Activated CD4-positive, alpha-beta T cell treated with anti-CD3 and anti-CD28 coated beads for 1 hour (primary cell): Measurements from ENCODE around the gene RNASE8.

Experiments used
- DNase-seq: peaks from one replicate; pipeline ENCODE4 v3.0.0-alpha.2; 2020

The RNASE8 gene

GRCh38 chr14:21093769-21094681 is 36.4 kb downstream of the RNASE8 start:
- no peak for DNase-seq

- DNase-seq: no peak
Observed at GRCh38 chr14:21095430-21096205, 38.0 kb downstream of the RNASE8 start.

GRCh38 chr14:21096438-21096837 is 38.8 kb downstream of the RNASE8 start:
- no peak for DNase-seq

GRCh38 chr14:21096978-21097635 is 39.5 kb downstream of the RNASE8 start:
- no peak for DNase-seq

- no peak for DNase-seq
Observed at GRCh38 chr14:21097636-21098075, 40.0 kb downstream of the RNASE8 start.

GRCh38 chr14:21098076-21098891 is 40.7 kb downstream of the RNASE8 start, which contains the start of gene ZNF219:
ZNF219 (minus strand) TSS chr14:21098655; CDS start chr14:21093591, 5,064 bp downstream.
- no peak for DNase-seq

GRCh38 chr14:21098892-21099595 is 41.4 kb downstream of the RNASE8 start:
- DNase-seq: no peak

- DNase-seq: no peak
Observed at GRCh38 chr14:21099596-21099985, 42.0 kb downstream of the RNASE8 start.

- no peak for DNase-seq
Observed at GRCh38 chr14:21100931-21101330, 43.3 kb downstream of the RNASE8 start, which contains the start of gene TMEM253. TMEM253 (plus strand) TSS chr14:21101066; CDS start chr14:21101344, 278 bp downstream.

- DNase-seq: no peak
Observed at GRCh38 chr14:21101802-21102413, 44.3 kb downstream of the RNASE8 start.

- no peak for DNase-seq
Observed at GRCh38 chr14:21102521-21103410, 45.1 kb downstream of the RNASE8 start.

GRCh38 chr14:21103411-21103709 is 45.7 kb downstream of the RNASE8 start:
- no peak for DNase-seq

- peak; percentile 90 for DNase-seq
Observed at GRCh38 chr14:21103710-21104447, 46.3 kb downstream of the RNASE8 start.

GRCh38 chr14:21104448-21105060 is 46.9 kb downstream of the RNASE8 start:
- peak; percentile 49 for DNase-seq

GRCh38 chr14:21105095-21105494 is 47.5 kb downstream of the RNASE8 start:
- DNase-seq: no peak

- no peak for DNase-seq
Observed at GRCh38 chr14:21106176-21106497, 48.5 kb downstream of the RNASE8 start.

GRCh38 chr14:21106498-21107282 is 49.1 kb downstream of the RNASE8 start:
- peak; percentile 68 for DNase-seq

- DNase-seq: no peak
Observed at GRCh38 chr14:21107283-21107800, 49.7 kb downstream of the RNASE8 start.
